ENCODE measurements around the gene SLC2A2.

Gene SLC2A2

DNA sequence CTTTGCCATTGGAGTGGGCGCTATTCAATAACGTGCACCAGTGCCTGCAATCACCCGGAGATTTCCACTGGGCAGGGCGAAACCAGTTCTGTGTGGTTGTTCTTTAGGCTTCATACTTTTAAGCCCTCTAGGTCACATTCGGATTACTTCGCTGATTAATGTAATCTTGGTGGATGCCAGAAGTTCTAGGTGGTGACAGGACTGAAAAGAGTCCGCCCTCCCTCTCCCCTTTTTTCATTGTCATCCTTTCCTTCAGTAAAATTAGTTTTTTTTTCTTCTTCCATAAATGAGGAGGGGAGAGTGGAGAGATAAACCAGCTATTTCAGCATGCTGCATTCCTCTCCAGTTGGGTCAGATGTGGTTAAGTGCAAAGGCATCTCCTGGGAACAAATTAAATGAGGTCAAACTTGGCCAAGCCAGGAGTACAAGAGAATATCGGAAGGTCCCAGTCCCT lies 2.3 kb upstream of the SLC2A2 start:
- DNase-seq (ENCODE audit: low read depth) = peak; percentile 74

DNA sequence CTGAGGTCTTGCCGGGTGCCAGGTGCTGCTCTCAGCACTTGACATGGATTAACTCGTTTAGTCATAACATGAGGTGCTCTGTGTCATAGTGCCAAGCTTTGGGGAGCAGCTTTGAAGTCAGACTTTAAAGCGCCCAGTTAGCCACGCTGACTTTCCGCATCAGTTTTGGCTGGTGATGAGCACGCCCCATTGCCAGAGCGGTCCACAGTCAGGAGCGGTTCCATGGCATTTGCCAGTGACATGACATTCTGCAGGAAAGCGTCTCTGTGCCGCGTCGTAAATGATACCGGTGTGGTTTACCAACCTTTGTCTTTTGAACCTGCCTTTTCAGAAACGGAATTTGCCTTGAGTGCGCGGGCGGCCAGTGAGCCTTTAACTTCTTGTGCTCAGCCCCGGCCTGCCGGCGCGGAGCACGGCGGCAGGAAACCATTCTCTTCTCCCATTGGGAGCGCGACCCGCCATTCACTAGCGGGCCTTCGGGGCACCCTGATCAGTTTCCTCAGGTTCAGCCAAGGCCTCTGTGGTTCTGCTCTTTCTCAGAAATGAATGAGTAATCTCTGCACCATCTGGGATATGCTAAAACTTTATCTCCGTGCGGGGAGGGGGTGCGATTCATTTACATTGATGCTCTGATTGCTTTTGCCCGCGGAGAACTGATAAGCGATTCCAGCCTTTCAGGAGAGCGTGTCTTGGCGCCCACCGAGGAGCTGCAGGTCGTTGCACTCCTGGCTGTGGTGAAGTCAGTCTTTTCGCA lies 1.7 kb upstream of the SLC2A2 start:
- DNase-seq (ENCODE audit: low read depth) = peak; percentile 77

DNA sequence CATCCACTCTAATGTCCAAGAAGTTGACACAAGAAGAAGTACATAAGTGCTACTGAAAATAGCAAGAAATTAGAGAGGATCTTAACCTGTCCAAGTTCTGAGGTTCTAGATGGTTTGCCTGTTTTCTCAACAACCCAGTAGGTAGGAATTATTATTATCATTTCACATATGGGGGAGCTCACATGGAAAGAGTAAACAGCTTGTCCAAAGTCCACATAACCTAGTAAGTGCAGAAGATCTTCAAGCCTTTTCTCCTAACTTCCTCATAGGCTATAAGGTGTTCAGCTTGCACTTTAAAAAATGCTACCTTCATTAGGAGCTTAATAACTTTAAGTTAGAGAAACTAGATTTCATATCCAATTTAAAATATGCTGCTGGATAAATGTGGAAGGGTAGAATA lies 3.0 kb downstream of the SLC2A2 start:
- no peak for DNase-seq (ENCODE audit: low read depth)

DNA sequence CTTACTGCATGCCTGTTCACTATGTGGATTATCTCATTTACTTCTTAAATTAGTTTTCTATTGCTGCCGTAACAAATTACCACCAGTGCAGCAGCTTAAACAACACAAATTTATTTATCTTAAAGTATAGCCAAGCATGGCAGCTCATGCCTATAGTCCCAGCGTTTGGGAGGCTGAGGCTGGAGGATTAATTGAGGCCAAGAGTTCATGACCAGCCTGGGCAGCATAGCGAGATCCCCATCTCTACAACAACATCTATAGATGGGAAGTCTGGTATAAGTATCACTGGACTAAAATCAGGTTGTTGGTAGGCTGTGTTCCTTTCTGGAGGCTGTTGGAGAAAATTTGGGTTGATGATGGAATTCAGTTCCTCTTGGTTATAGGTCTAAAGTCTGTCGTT lies 5.1 kb downstream of the SLC2A2 start:
- no peak for DNase-seq (ENCODE audit: low read depth)

DNA sequence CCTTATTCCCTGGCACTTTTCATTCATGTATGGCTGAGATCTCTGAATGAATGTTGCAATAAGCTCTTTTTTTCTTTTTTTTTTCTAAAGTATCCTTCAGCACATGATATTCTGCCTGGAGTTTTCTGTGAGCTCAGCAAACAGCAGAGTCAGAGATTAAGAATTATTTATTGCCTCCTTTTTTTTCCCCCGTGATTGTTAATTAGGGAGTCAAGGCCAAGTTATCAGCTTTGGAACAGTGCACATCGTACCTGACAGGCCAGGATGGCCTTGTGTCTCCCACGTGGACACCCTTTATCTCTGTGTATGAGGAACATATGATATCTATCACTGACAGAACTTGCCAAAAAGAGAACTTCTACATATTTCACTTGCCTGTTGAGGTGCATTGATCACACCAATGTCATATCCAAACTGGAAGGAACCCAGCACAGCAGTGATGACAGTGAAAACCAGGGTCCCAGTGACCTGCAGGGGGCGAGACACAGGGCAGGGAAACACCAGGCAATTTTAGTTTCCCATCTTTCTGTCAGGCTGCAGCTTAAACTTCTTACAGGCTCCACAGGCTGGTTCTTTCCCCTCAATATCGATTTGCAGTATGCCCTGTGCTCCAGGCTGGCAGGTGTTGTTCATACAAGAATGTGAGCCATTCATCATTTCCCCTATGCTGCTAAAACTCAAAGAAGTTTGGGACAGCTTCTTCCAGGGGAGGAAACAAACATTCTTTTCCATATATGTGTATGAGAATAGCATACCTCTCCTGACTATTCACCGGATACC lies 8.2 kb downstream of the SLC2A2 start:
- no peak for DNase-seq (ENCODE audit: low read depth)

DNA sequence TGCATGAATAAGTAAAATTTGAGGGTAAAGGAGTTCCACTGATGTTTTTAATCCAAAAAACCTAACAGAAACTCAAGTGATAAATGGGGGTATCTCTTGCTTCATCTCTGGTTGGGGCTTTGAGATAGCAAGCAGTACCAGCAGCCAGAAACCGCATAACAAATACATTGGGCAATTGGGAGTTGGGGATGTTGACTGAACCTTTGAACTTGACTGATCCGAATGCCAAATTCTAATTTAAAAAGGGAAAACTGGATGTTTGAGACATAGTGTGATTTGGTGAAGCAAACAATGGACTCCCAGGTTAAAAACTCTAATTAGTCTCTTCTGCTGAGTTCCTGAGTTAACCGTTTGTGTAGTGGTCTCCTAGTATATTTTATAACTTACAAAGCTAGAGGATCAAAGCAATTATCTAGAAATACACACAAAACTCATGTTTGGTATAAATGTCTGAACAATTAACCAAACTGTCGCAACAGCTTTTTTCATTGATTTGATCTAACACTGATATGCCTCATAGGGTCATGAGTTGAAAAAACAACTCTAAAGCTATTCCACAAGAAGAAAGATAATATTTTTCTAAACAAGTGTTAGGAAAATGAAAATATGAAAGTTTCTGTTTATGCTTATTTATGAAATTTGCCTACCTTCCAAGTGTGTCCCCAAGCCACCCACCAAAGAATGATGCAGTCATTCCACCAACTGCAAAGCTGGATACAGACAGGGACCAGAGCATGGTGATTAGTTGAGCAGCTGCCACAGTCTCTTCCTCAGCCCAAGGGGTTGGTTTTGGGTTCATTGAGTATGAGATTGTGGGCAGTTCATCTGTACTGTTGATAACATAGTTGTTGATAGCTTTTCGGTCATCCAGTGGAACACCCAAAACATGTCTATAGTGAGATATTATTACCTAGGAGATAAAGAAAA lies 12.4 kb downstream of the SLC2A2 start:
- DNase-seq (ENCODE audit: low read depth) = no peak

DNA sequence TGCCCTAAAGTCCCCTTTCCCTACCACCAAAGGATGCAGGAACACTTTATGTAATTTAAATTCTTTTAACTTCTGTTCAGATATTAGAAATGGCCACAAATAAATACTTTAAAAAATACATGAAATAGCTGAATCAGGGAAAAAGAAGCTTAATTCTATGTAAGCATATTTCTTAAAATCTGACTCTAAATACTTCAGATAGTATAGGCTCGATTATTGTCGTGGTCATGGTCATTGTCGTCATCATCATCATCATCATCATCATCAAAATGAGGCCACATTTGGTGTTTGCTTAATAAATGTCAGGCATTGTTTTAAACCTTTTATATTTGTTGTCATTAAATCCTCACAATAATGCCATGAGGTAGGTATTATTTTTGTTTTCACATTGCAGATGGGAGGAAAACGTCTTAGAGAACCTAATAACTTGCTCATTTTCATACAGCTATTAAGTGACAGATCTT lies 14.6 kb downstream of the SLC2A2 start:
- DNase-seq (ENCODE audit: low read depth) = no peak

DNA sequence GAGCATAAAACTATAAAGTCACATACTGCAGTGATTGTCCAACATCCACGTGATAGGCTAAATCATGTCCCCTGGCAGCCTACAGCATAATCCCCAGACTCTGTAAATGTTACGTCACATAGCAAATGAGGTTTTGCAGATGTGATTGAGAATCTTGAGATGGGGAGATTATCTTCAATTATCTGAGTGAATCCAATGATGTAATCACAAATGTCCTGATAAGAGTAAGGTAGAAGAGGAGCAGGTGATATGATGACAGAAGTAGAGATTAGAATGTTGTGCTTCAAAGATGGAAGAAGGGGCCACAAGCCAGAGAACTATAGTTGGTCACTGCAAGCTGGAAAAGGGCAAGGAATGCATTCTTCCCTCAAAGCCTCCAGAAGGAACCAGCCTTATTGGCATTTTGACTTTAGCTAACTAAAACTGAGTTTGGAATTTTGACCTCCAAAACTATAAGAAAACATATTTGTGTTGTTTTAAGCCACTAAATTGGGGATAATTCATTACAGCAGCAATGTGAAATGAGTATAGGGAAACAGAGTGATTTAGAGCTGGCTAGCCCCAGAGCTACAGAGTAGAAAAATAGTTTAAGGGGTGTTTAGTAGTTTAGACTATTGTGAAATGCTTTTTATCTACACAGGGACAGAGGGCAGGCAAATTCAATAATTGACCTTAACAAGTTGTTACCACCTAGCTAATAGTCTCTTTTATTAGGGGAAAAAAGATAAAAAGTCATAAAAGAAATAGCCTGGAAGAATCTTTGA lies 15.2 kb downstream of the SLC2A2 start:
- DNase-seq (ENCODE audit: low read depth) = no peak

DNA sequence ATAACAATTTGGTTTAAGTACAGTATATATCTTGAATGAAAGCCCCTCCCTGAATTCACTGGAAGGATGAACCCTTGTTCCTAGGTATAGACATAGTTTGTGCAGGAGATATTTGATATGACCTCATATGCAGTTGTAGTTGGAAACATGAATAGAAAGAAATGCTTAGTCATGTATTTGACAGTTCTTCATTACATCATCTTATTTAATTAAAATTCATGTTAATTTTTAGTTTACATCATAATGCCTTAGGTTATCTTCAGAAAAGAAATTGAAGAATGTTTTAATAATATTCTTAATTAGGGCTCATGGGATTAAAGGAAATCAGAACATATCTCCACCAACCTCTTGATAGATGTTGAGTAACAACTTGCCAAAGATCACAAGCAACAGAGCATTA lies 19.2 kb downstream of the SLC2A2 start:
- no peak for DNase-seq (ENCODE audit: low read depth)

DNA sequence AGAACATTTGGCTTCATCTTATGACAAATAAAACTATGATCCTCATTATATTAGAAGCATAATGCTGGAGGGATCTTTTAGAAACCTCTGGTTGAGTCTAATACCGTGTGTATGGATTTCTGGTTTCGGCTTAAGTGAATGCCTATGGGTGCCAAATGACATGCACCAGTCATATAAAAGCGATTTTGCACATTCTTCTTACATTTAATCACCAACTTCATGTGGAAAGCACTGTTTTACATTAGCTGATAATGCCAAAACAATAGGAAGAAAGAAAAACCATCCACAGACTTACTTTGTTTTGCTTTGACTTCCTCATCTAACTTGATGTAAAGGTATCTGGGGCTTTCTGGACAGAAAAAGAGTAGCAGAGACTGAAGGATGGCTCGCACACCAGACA lies 20.9 kb downstream of the SLC2A2 start:
- DNase-seq (ENCODE audit: low read depth) = no peak

DNA sequence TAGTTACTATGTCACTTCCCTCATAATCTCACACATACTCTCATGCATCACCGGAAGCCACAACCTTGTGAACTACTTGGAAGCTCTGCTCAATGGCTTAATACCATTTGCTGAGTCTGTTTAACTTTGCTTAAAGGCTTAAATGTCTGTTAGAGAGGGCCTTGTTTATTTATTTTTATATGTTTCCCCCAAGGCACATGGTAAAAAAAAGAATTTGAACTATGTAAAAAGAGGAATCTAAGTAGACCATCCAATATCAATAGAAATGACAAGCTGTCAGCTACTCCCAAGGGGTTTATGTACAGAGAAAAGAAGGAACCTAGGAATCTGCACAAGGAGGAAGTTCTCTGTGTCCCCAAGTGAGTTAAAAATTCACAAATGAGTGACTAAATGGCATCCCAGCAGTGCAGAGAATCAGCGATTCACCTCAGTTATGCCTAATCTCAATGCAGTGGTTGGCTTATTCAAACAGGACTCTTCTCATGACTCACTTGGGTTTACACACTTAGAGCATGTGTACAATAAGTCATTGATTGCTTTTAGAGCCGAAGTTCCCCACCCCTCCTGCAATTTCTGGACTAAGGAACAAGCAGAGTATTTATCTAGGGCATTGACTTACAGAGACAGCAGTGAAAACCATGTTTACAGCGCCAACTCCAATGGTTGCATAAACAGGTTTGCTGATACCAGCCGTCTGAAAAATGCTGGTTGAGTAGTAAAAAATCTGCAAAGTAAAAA lies 24.4 kb downstream of the SLC2A2 start:
- DNase-seq (ENCODE audit: low read depth) = no peak

DNA sequence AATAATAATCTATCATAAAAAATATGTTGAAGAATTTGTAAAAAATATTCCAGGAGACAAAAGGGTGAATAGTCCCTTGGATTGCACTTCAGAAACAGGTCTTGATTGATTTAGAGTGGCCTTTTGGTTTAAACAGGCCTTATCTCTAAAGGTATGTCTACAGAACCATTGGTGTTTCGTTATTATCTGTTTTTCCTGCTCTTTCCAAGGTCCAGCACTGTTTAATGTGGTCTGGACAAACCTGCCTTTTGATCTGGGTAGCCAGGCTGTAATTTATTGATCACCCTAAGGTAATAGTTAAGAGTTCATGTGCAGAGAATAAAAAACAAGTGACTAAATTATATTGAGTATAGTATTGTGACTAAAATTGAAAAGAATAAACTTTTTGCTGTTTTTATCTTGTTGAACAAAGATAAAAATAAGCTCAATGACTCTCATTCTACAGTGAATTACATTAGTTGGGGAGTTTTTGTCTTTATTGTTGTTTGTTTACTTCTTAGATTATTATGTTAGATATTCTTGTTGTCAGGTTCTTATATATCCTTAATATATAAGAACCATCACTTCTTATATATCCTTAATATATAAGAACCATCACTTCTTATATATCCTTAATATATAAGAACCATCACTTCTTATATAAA lies 25.1 kb downstream of the SLC2A2 start:
- DNase-seq (ENCODE audit: low read depth) = no peak

DNA sequence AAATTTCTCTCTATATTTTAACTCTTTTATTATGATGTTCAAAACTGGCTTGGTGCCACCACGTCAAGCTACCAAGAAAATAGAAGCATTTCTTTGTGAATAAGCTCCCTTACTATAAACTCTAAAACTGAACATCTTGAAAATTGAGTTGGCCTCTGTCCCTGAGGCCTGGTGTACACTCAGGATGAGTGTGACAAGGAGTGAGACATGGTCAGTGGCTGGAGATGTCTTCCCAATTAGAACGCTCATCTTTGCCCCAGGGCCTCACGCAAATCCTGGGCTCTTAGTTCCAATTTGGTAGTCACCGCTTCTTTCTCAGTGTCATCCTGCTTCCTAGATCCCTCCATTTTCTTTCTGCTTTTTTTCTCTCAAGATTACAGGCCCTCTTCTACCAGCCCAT lies 26.2 kb downstream of the SLC2A2 start:
- no peak for DNase-seq (ENCODE audit: low read depth)

DNA sequence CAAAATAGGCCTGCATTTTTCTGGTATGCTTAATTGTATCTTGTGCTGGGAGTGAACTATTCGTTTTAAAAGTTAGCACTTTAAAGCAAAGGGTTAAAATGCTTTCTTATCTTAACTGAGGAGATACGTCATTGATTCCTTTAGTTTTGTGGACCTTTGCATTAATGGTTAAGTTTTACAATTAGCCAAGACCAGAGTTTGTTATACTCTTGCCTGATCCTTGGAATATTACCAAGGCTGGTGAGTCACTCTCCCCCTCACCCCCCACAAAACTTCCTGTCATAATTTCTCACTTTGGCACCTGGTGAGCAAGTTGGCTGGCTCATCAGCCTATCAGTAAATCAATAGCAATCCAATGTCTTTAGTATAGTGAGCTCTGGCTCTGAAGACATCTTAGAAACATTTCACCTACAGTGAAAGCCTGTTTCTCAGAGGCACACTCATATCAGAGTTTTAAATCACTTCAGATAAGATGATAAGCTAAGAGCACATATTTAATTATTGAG lies 26.7 kb downstream of the SLC2A2 start:
- no peak for DNase-seq (ENCODE audit: low read depth)

DNA sequence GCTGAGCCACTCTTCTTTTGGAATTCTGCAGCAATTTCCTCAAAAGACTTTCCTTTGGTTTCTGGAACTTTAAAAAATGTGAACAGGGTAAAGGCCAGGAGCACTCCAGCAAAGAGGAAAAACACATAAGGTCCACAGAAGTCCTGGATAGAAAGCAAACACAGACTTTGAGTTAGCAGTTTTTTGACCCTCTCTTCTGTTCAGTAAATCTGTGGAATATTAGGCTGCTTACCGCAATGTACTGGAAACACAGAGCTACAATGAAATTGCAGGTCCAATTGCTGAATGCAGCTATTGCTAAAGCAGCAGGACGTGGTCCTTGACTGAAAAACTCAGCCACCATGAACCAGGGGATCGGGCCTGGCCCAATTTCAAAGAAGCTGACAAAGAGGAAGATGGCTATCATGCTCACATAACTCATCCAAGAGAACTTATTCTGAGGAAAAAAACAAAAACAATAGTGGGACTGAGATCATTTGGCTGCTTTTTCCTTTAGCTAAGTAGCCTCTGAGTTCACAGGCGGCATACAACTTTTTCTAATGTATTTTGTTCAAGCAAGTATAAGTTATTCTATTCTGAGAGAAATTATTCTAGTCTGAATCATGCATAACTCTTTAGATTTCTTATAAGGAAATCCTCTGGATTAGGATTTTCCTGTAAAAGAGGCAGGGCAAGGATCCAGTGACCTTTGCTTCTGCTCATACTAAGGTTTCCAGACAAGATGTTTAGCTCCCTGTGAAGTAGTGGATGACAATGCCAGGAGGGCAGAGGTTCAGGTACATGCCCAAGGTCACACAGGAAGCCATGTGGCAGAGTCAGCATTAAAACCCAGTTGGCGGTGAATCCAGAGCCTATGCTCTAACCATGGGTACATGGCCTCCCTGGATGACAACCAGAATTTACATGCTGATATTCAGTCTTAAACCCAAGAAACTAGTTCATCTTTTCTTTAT lies 28.3 kb downstream of the SLC2A2 start:
- DNase-seq (ENCODE audit: low read depth) = no peak

DNA sequence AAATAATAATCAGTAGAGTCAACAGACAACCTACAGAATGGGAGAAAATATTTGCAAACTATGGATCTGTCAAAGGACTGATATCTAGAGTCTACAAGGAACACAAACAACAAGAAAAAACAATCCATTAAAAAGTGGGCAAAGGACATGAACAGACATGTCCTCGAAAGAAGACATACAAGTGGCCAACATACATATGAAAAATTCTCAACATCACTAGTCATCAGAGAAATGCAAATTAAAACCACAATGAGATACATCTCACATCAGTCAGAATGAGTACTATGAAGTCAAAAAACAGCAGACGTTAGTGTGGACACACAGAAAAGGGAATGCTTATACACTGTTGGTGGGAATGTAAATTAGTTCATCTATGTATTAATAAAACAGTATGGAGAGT lies 33.7 kb downstream of the SLC2A2 start:
- no peak for DNase-seq (ENCODE audit: low read depth)

DNA sequence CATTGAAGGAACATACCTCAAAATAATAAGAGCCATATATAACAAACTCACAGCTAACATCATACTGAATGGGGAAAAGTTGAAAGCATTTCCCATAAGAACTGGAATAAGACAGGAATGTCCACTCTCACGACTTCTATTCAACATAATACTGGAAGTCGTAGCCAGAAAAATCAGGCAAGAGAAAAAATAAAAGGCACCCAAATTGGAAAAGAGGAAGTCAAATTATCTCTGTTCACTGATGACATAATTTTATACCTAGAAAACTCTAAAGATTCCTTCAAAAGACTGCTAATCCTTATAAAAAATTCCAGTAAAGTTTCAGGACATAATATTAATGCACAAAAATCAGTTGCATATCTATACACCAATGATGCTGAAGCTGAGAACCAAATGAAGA lies 34.9 kb downstream of the SLC2A2 start:
- DNase-seq (ENCODE audit: low read depth) = no peak

DNA sequence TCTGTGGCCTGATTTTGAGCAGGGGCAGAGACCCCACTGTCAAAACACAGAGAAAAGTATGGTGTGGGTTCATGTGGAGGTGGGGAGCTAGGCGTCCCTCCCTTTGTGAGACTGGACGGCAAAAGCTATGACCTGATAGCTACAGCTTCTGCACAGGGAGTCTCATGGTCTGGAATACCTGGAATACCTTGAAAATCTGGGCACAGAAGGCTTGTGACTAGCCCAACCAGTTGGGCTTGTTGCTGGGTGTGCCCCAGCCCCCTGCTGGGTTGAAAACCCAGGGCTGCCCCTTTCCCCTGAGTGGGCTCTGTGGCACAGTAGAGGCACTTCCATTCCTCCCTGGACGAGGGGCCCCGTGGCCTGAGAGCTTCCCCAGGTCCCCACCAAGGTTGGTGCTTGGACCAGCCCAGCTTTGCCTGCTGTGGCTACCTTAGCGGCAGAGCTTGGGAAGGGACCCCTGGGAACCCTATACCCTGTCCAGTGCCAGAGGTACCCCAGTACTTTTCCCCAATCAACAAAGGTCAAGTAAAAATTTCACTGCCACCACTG lies 37.3 kb downstream of the SLC2A2 start:
- no peak for DNase-seq (ENCODE audit: low read depth)

DNA sequence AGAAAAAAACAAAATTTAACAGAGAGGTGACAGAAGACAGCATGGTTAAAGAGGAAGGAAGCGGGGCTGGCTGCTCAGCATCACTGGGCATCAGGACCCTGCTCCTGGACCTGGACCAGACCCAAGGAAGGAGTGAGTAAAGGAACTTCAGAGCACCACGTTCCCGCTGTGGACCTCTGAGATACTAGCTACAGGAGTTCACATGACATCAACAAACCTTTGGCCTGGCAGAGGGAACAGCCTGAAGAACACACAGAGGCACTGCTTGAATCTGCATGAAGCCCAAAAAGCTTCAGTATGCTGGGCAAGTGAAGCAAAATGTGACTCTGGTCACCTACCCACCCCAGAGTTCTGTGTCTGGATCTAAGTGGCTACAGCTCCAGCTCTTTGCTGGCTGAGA lies 38.1 kb downstream of the SLC2A2 start:
- DNase-seq (ENCODE audit: low read depth) = no peak
